ENCODE data around the gene ELAPOR1. TPM values are rescaled to one million over a fixed set of nuclear protein-coding genes. Genes with fewer than 3 reads are reported as not detected.
"Not testable (repeated sequence)": the region's sequence is repeated elsewhere in the genome, so short reads cannot be mapped to it uniquely, and the experiment has no call there.

Gene ELAPOR1
- total RNA-seq, 1 donor from 2014 or later: 0.25 TPM

DNA sequence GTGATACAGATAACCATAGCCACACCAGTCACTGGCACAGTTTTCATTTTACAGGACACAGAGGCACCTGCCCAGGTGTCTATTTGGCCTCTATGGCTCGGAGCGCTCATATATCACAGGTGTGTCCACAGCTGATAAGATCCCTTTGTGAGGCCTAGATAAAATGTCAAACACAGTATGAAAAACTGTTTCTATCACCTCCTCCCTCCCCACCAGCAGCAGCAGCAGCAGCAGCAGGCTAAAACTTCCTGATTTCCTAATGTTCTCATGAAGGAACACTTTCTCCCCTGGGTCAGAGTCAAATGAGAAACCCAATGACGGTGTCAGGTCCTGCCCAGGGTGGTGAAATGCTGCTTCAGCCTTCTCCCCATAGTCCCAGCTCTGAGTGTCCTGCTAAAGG is 24.4 kb downstream of the ELAPOR1 start:
- Histone ChIP-seq H3K4me1 (no peaks in the 10 kb centered on the region), H3K27ac (no peak overlapping the region)

GRCh38 chr1:109140392-109140791 is 26.5 kb downstream of the ELAPOR1 start:
- no peak for TF ChIP-seq POLR2AphosphoS5 (IDR thresholded peaks at IDR 0.05; ENCODE audit: insufficient read depth in 1 of 2, low read depth in 1 of 2)
- TF ChIP-seq POLR2A (IDR thresholded peaks at IDR 0.05): no peak
- TF ChIP-seq CTCF (IDR thresholded peaks at IDR 0.05): no peak

More for the DNA sequence above, 24.4 kb downstream of the ELAPOR1 start:
- TF ChIP-seq POLR2A (IDR thresholded peaks at IDR 0.05) (no peak), CTCF (IDR thresholded peaks at IDR 0.05) (no peak), POLR2AphosphoS5 (IDR thresholded peaks at IDR 0.05; ENCODE audit: insufficient read depth in 1 of 2, low read depth in 1 of 2) (no peak)
- DNase-seq (ENCODE audit: extremely low spot score in 2 of 2): no peak
- intact Hi-C loops (cut with DNase I): no loop called here
- H3K9me3 ChIP-seq: no peaks in the 10 kb centered on the region
- no peaks in the 10 kb centered on the region for H3K27me3 ChIP-seq
- no peak overlapping the region for H3K4me3 ChIP-seq
- H3K36me3 ChIP-seq: no peaks in the 10 kb centered on the region

DNA sequence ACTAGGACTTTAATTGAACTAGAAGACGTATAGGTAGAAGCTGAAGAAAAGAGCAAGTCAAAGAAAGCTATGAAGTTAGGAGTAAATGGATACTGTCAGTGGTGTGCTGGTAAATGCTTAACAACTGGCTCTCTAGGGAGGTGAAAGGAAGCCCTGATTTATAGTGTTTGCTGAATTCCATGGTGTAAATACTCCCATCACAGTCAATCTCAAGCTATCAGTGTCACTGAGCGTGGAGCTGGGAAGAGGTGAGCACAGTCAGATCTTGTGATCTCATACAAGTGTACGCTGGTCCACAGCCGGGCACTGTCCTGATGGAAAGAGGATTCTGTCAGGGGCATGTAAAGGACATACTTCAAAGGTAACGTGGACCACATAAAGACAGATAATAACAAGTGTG is 28.3 kb downstream of the ELAPOR1 start:
- H3K4me1 ChIP-seq: no peaks in the 10 kb centered on the region
- no peaks in the 10 kb centered on the region for H3K9me3 ChIP-seq
- intact Hi-C loops (cut with DNase I): no loop called here
- H3K27me3 ChIP-seq: no peaks in the 10 kb centered on the region
- no peak for DNase-seq (ENCODE audit: extremely low spot score in 2 of 2)
- no peak overlapping the region for H3K4me3 ChIP-seq
- TF ChIP-seq POLR2AphosphoS5 (IDR thresholded peaks at IDR 0.05; ENCODE audit: insufficient read depth in 1 of 2, low read depth in 1 of 2) (no peak), POLR2A (IDR thresholded peaks at IDR 0.05) (no peak), CTCF (IDR thresholded peaks at IDR 0.05) (no peak)
- no peak overlapping the region for H3K27ac ChIP-seq
- H3K36me3 ChIP-seq: no peaks in the 10 kb centered on the region

More at GRCh38 chr1:109140392-109140791, 26.5 kb downstream of the ELAPOR1 start:
- Histone ChIP-seq H3K27ac (no peak overlapping the region), H3K9me3 (no peaks in the 10 kb centered on the region), H3K36me3 (no peaks in the 10 kb centered on the region), H3K4me3 (no peak overlapping the region), H3K4me1 (no peaks in the 10 kb centered on the region), H3K27me3 (no peaks in the 10 kb centered on the region)
- no peak for DNase-seq (ENCODE audit: extremely low spot score in 2 of 2)
- intact Hi-C loops (cut with DNase I): no loop called here

DNA sequence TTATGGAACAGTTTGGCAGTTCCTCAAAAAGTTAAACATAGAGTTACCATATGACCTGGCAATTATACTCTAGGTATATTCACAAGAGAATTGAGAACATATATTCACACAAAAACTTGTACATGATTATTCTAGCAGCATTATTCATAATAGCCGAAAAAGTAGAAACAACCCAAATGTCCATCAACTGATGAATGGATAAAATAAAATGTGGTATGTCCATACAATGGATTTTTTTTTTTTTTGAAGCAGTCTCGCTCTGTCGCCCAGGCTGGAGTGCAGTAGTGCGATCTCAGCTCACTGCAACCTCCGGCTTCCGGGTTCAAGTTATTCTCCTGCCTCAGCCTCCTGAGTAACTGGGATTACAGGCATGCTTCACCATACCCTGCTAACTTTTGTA is 28.8 kb downstream of the ELAPOR1 start:
- H3K27ac ChIP-seq; H3K4me3 ChIP-seq; H3K36me3 ChIP-seq; H3K9me3 ChIP-seq; H3K27me3 ChIP-seq; intact Hi-C loops (cut with DNase I); H3K4me1 ChIP-seq; DNase-seq (ENCODE audit: extremely low spot score in 2 of 2): not testable (repeated sequence)

- TF ChIP-seq CTCF (IDR thresholded peaks at IDR 0.05) (no peak), POLR2AphosphoS5 (IDR thresholded peaks at IDR 0.05; ENCODE audit: insufficient read depth in 1 of 2, low read depth in 1 of 2) (no peak), POLR2A (IDR thresholded peaks at IDR 0.05) (no peak)
- Histone ChIP-seq H3K27ac (no peak overlapping the region), H3K9me3 (no peaks in the 10 kb centered on the region), H3K27me3 (no peaks in the 10 kb centered on the region), H3K4me3 (no peak overlapping the region), H3K36me3 (no peaks in the 10 kb centered on the region), H3K4me1 (no peaks in the 10 kb centered on the region)
- intact Hi-C loops (cut with DNase I): no loop called here
- no peak for DNase-seq (ENCODE audit: extremely low spot score in 2 of 2)
Observed at GRCh38 chr1:109148987-109149561, 35.2 kb downstream of the ELAPOR1 start.
